H9 (cell line): Measurements from ENCODE around the gene WIPI1. TPM values are rescaled to one million over a fixed set of nuclear protein-coding genes. Genes with fewer than 3 reads are reported as not detected.

Experiments used
- DNase-seq: peaks from one replicate; pipeline ENCODE4 v3.0.0-alpha.2; 2017
- H2AFZ ChIP-seq: one replicate; pipeline ENCODE4 v1.6.1; 2013; ENCODE audit warnings: mild to moderate bottlenecking, low read length, control low read depth, moderate library complexity
- H2AK5ac ChIP-seq: 2 replicates; pipeline ENCODE4 v1.6.1; 2013; ENCODE audit warnings: low read length, control low read depth, mixed read lengths; ENCODE audit not compliant: insufficient read length
- H2BK120ac ChIP-seq: one replicate; pipeline ENCODE4 v1.6.1; 2013; ENCODE audit warnings: low read depth, mild to moderate bottlenecking, low read length, control low read depth, inconsistent platforms; ENCODE audit not compliant: poor library complexity, severe bottlenecking
- H2BK12ac ChIP-seq: 2 replicates; pipeline ENCODE4 v1.6.1; 2013; ENCODE audit warnings: low read length, control low read depth, mixed read lengths, low read depth; ENCODE audit not compliant: insufficient read length
- H2BK15ac ChIP-seq: 2 replicates; pipeline ENCODE4 v1.6.1; 2013; ENCODE audit warnings: low read depth, low read length, control low read depth
- H2BK20ac ChIP-seq: one replicate; pipeline ENCODE4 v1.6.1; 2013; ENCODE audit warnings: low read depth, mild to moderate bottlenecking, low read length, control low read depth, inconsistent platforms; ENCODE audit not compliant: poor library complexity, severe bottlenecking
- H2BK5ac ChIP-seq: 2 replicates; pipeline ENCODE4 v1.6.1; 2013; ENCODE audit warnings: low read length, control low read depth, mixed read lengths; ENCODE audit not compliant: insufficient read length
- H3K14ac ChIP-seq: 2 replicates; pipeline ENCODE4 v1.6.1; 2013; ENCODE audit warnings: low read length, control low read depth; ENCODE audit not compliant: insufficient read depth
- H3K18ac ChIP-seq: 2 replicates; pipeline ENCODE4 v1.6.1; 2013; ENCODE audit warnings: low read depth, mild to moderate bottlenecking, mixed read lengths, low read length, control low read depth; ENCODE audit not compliant: insufficient read length
- H3K23ac ChIP-seq: 2 replicates; pipeline ENCODE4 v1.6.1; 2013; ENCODE audit warnings: low read length, control low read depth, mixed read lengths, low read depth; ENCODE audit not compliant: insufficient read length
- H3K23me2 ChIP-seq: 2 replicates; pipeline ENCODE4 v1.6.1; 2013; ENCODE audit warnings: low read depth, mild to moderate bottlenecking, mixed read lengths, low read length, control low read depth; ENCODE audit not compliant: insufficient read length, poor library complexity, severe bottlenecking
- H3K27ac ChIP-seq: 2 replicates; pipeline ENCODE4 v1.5.1; 2013; ENCODE audit warnings: low read length, control low read depth, mixed read lengths, low read depth; ENCODE audit not compliant: insufficient read length
- H3K27me3 ChIP-seq: 2 replicates; pipeline ENCODE4 v1.6.1; 2013; ENCODE audit warnings: low read length, control low read depth, inconsistent platforms; ENCODE audit not compliant: insufficient read depth
- H3K4ac ChIP-seq: 2 replicates; pipeline ENCODE4 v1.6.1; 2013; ENCODE audit warnings: low read depth, mild to moderate bottlenecking, control low read depth, inconsistent platforms, low read length, moderate library complexity
- H3K4me1 ChIP-seq: 2 replicates; pipeline ENCODE4 v1.6.1; 2013; ENCODE audit warnings: low read length, control low read depth, inconsistent platforms; ENCODE audit not compliant: insufficient read depth
- H3K4me2 ChIP-seq: 2 replicates; pipeline ENCODE4 v1.6.1; 2013; ENCODE audit warnings: low read length, control low read depth, mixed read lengths; ENCODE audit not compliant: insufficient read length, insufficient read depth
- H3K56ac ChIP-seq: 2 replicates; pipeline ENCODE4 v1.6.1; 2013; ENCODE audit warnings: low read depth, mild to moderate bottlenecking, mixed read lengths, low read length, control low read depth; ENCODE audit not compliant: insufficient read length
- H3K79me1 ChIP-seq: 2 replicates; pipeline ENCODE4 v1.6.1; 2013; ENCODE audit warnings: low read depth, mild to moderate bottlenecking, moderate library complexity, low read length, control low read depth, inconsistent platforms; ENCODE audit not compliant: insufficient read depth, poor library complexity, severe bottlenecking
- H3K79me2 ChIP-seq: 2 replicates; pipeline ENCODE4 v1.6.1; 2013; ENCODE audit warnings: low read length, control low read depth, inconsistent platforms; ENCODE audit not compliant: insufficient read depth
- H3K9ac ChIP-seq: 2 replicates; pipeline ENCODE4 v1.6.1; 2013; ENCODE audit warnings: low read length, control low read depth, mixed read lengths; ENCODE audit not compliant: insufficient read length; ENCODE audit errors: extremely low read depth
- H3K9me3 ChIP-seq: one replicate; pipeline ENCODE4 v1.6.1; 2013; ENCODE audit warnings: low read depth, low read length, inconsistent platforms; ENCODE audit not compliant: control insufficient read depth
- H3T11ph ChIP-seq: one replicate; pipeline ENCODE4 v1.6.1; 2013; ENCODE audit warnings: mild to moderate bottlenecking, low read length, control low read depth, inconsistent platforms
- H4K20me1 ChIP-seq: one replicate; pipeline ENCODE4 v1.6.1; 2013; ENCODE audit not compliant: control insufficient read depth, insufficient read length, insufficient read depth
- H4K5ac ChIP-seq: 2 replicates; pipeline ENCODE4 v1.6.1; 2013; ENCODE audit warnings: low read depth, mild to moderate bottlenecking, mixed read lengths, low read length, control low read depth; ENCODE audit not compliant: insufficient read length
- H4K8ac ChIP-seq: replicated peaks from 2 replicates; pipeline ENCODE4 v1.6.1; 2013; ENCODE audit warnings: low read length, control low read depth, mixed read lengths, low read depth; ENCODE audit not compliant: insufficient read length
- H4K91ac ChIP-seq: 2 replicates; pipeline ENCODE4 v1.6.1; 2013; ENCODE audit warnings: low read depth, mild to moderate bottlenecking, moderate library complexity, mixed read lengths, low read length, control low read depth; ENCODE audit not compliant: insufficient read length
- H3K27ac Mint-ChIP-seq, 3 experiments: 2 replicates in 2 of 3; 3 replicates in 1 of 3; pipeline ENCODE4 v1.8.0; 2020 to 2021; ENCODE audit warnings: mixed read lengths in 3 of 3, mild to moderate bottlenecking in 1 of 3, moderate library complexity in 1 of 3
- H3K27me3 Mint-ChIP-seq: 2 replicates; pipeline ENCODE4 v1.8.0; 2021; ENCODE audit warnings: low read depth, mild to moderate bottlenecking, moderate library complexity, mixed read lengths
- H3K36me3 Mint-ChIP-seq, 3 experiments: 2 replicates in 2 of 3; 3 replicates in 1 of 3; pipeline ENCODE4 v1.8.0; 2020 to 2021; ENCODE audit warnings: low read depth in 3 of 3, mixed read lengths in 3 of 3; ENCODE audit not compliant: insufficient read depth in 1 of 3
- H3K4me1 Mint-ChIP-seq, 2 experiments: 2 replicates each; pipeline ENCODE4 v1.8.0; 2020; ENCODE audit warnings: mixed read lengths in 2 of 2
- H3K4me3 Mint-ChIP-seq, 2 experiments: 2 replicates in 1 of 2; 3 replicates in 1 of 2; pipeline ENCODE4 v1.8.0; 2020 to 2021; ENCODE audit warnings: mild to moderate bottlenecking in 2 of 2, mixed read lengths in 2 of 2, moderate library complexity in 1 of 2
- H3K9me3 Mint-ChIP-seq, 2 experiments: 2 replicates in 1 of 2; 3 replicates in 1 of 2; pipeline ENCODE4 v1.8.0; 2020; ENCODE audit warnings: mild to moderate bottlenecking in 2 of 2, mixed read lengths in 2 of 2, moderate library complexity in 1 of 2
- WGBS: extraction: QIAGEN DNeasy Blood & Tissue Kit; methylation state at CpG from one replicate; pipeline ENCODE4 v1.1.7; 2013; ENCODE audit warnings: missing lambda C conversion rate, low lambda C conversion rate, mixed read lengths; ENCODE audit not compliant: insufficient read length; ENCODE audit errors: extremely low coverage; 5-methylcytosine and 5-hydroxymethylcytosine counted together
- total RNA-seq: library from RNA; stranded (reverse); gene quantifications from 2 replicates; pipeline ENCODE4 v1.2.1, GENCODE V29; 2021
- TF ChIP-seq, protein P1 (sequence below): fragments of 200-600 bp; sonication (generic); conservative IDR thresholded peaks from 3 replicates; pipeline ENCODE4 v1.8.0; 2021; ENCODE audit warnings: antibody characterized with exemption, mild to moderate bottlenecking

WIPI1 gene
- total RNA-seq, 1 experiment from 2014 or later: 15.4 TPM

DNA sequence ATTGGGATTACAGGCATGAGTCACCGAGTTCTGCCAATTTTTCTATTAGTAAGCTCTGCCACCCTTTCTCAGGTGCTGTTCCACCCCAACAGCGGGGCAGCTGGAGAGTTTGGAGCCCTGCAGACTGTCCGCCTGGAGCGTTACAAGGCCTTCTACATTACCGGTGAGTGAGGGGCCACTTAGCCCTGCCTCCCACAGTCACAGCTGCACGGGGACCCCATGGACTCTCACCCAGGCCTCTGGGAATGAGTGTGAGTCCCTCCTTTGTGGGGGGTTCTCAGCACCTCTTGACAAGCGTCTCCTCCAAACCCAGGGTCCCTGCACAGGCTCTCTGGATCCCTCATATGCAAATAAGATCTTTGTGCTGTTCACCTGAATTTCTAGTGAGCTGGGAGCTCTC, 56.0 kb downstream of the WIPI1 start:
- H3K27ac Mint-ChIP-seq: 0 out of 7 replicates have a peak overlapping the region, but pooled peaks of 1 of the 3 experiments have one; percentile 76
- no peaks in the 10 kb centered on the region for H3K9me3 ChIP-seq
- TF ChIP-seq, protein P1, sequence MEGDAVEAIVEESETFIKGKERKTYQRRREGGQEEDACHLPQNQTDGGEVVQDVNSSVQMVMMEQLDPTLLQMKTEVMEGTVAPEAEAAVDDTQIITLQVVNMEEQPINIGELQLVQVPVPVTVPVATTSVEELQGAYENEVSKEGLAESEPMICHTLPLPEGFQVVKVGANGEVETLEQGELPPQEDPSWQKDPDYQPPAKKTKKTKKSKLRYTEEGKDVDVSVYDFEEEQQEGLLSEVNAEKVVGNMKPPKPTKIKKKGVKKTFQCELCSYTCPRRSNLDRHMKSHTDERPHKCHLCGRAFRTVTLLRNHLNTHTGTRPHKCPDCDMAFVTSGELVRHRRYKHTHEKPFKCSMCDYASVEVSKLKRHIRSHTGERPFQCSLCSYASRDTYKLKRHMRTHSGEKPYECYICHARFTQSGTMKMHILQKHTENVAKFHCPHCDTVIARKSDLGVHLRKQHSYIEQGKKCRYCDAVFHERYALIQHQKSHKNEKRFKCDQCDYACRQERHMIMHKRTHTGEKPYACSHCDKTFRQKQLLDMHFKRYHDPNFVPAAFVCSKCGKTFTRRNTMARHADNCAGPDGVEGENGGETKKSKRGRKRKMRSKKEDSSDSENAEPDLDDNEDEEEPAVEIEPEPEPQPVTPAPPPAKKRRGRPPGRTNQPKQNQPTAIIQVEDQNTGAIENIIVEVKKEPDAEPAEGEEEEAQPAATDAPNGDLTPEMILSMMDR: no peak

More for the DNA sequence above, 56.0 kb downstream of the WIPI1 start:
- H4K91ac ChIP-seq: no peak overlapping the region
- no peaks in the 10 kb centered on the region for H3K79me2 ChIP-seq
- H3K56ac ChIP-seq: no peak overlapping the region
- H3K14ac ChIP-seq: no peak overlapping the region
- no peaks in the 10 kb centered on the region for H3K23me2 ChIP-seq
- Mint-ChIP-seq H3K9me3 (peaks cover 14 to 18% of the 10 kb centered on the region in 2 experiments; a peak in 4 of 5 replicates), H3K4me1 (peaks cover 23 to 24% of the 10 kb centered on the region in 2 experiments), H3K27me3 (peaks cover 3% of the 10 kb centered on the region), H3K36me3 (peaks cover 3 to 7% (median 4%) of the 10 kb centered on the region in 3 experiments; a peak in 4 of 7 replicates), H3K4me3 (no peak overlapping the region; a peak in 1 of 5 replicates)
- no peaks in the 10 kb centered on the region for H3K27me3 ChIP-seq
- no peak overlapping the region for H2BK15ac ChIP-seq
- no peak overlapping the region for H2BK12ac ChIP-seq
- H3K79me1 ChIP-seq: no peaks in the 10 kb centered on the region
- H2BK20ac ChIP-seq: no peak overlapping the region
- no peak overlapping the region for H3K23ac ChIP-seq
- H3K4me1 ChIP-seq: no peaks in the 10 kb centered on the region
- H3K27ac ChIP-seq: no peak overlapping the region
- H3K4me2 ChIP-seq: no peak overlapping the region
- H4K8ac ChIP-seq: no peak overlapping the region
- H4K20me1 ChIP-seq: no peaks in the 10 kb centered on the region
- WGBS: no CpG with 5 or more reads among the region's 7 CpGs
- DNase-seq: peak; percentile 27
- H2AFZ ChIP-seq: no peak overlapping the region
- no peak overlapping the region for H2AK5ac ChIP-seq
- no peak overlapping the region for H3K18ac ChIP-seq
- H3K4ac ChIP-seq: no peak overlapping the region
- no peak overlapping the region for H4K5ac ChIP-seq
- no peak overlapping the region for H3T11ph ChIP-seq
- no peak overlapping the region for H2BK120ac ChIP-seq
- H3K9ac ChIP-seq: no peak overlapping the region
- no peak overlapping the region for H2BK5ac ChIP-seq
